GM21825 (cell line): ENCODE data around the gene FOXK2.
"Not testable (repeated sequence)": the region's sequence is repeated elsewhere in the genome, so short reads cannot be mapped to it uniquely, and the experiment has no call there.

Source experiments
- ATAC-seq: cut with Tn5 transposase; IDR thresholded peaks from one replicate; pipeline ENCODE4 v1.9.1; 2021; ENCODE audit warnings: mild to moderate bottlenecking, moderate library complexity; ENCODE audit not compliant: unreplicated experiment

Gene FOXK2

DNA sequence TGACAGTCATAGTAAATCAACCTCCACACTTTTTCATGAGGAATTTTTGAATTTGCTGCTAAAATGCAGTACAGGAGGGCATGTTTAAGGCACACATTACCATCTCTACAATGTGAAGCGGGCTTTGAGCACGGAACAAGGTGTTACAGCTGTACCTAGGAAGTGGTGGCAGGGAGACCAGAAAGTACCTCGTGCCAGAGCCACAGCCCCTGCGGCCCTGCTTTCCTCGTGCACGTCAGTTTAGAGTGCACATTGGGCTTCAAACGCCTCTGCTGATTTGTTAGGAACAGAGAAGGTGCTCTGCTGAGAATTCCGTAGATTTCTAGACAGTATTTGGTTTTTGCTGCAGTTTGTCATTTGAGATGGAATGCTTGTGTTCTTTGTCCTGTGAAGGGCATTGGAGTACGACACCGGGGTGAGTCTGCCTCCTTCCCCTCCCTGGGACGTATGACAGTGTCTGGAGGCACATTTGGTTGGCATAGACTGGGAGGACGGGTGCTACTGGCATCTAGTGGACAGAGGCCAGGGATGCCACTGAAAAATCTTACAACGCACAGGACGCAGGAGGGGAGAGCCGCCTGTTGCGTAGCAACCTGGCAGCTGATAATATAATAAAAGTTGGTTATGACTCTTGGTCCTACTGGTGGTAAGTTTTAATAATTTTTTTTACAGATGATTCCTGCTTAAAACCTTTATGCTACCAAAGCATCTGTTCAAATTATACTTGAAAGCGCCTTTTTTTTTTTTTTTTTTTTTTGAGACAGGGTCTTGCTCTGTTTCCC lies 9.1 kb downstream of the FOXK2 start:
- no peak for ATAC-seq

DNA sequence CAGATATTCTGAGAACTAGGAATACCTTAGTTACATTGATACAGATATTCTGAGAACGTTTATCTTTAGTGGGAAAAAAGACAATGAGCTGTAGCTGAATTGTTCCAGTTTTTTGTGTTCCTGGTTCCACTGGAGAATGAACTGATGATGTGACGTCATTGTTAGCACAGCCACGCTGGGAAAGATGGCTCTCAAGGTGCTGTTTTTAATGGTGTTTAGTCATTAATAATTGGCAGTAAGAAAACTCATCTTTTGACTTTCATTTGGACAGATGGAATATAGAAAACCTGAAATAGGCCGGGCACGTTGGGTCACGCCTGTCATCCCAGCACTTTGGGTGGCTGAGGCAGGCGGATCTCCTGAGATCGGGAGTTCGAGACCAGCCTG lies 10.4 kb downstream of the FOXK2 start:
- no peak for ATAC-seq

DNA sequence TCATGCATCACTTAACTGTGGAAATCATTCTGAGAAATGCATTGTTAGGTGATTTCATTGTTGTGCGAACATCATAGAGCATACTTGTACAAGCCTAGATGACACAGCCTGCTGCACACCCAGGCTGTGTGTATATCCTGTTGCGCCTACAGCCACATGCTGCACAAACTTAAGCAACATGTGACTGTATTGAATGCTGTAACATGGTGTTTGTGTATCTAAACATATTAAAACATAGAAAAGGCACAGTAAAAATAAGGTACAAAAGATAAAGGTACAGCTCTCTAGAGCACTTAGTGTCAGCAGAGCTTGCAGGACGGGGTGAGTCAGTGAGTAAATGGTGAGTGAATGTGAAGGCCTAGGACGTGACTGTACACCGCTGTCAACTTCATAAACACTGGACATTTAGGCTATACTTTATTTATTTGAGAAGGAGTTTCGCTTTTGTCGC lies 11.9 kb downstream of the FOXK2 start:
- ATAC-seq = no peak

DNA sequence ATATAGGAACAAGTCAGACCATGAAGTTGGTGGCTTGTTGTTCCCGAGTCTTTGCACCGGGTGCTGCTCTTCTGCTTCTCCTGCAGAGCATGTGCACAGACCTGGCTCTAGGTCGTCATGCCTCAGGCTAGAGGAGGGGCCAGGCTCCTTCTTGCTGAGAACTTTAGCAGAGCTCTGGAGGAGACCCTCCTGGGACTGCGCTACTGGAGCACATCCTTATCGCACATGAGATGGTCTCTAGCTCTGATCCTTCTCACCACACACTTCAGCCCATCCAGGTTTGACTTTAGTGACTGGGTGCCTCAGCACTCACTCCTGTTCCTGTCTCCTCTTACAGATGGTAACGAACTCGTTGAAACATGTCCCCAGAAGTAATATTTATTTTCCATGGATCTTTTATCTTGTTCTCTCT lies 14.9 kb downstream of the FOXK2 start:
- ATAC-seq = no peak

DNA sequence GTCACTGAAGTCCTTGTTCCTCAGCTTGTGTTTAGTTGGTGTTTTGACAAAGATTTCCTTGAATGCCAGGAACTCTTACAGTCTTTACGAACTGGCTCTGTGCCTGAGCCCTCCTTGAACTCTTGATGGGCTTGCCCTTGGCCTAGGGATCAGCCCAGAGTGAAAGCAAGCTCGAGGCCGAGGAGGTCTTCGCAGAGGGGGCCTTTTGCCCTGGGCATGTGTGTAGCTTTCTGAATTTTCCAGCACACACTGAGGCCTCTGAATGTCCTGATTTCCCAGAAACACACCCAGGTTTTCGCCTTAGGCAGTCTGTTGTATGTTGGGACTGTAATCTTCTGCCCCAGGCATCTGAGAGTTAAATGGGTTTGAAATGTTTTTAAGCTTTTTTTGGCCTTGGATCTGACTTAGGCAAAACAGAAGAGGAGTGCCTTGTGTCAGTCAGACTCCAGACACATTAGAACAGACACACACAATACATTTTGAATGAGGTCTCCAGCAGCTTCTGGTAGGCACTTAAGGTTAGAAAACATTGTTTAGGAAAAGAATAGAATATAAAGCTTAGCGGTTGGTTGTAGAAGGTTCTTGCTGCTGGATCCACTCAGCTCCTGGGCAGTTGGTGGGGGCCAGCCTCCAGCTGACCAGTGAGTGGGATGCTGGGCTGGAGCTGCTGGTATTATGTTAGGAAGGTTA lies 17.1 kb downstream of the FOXK2 start:
- ATAC-seq = no peak

DNA sequence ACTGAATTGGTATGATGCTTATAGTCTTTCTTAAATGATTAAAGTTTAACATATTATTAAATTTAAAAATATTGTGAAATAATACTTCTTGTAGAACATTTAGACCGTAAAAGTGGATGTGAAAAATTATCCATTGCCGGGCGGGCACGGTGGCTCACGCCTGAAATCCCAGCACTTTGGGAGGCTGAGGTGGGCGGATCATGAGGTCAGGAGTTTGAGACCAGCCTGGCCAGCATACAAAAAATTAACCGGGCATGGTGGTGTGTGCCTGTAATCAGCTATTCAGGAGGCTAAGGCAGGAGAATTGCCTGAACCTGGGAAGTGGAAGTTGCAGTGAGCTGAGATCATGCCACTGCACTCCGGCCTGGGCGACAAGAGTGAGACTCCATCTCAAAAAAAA lies 17.7 kb downstream of the FOXK2 start:
- not testable (repeated sequence) for ATAC-seq

DNA sequence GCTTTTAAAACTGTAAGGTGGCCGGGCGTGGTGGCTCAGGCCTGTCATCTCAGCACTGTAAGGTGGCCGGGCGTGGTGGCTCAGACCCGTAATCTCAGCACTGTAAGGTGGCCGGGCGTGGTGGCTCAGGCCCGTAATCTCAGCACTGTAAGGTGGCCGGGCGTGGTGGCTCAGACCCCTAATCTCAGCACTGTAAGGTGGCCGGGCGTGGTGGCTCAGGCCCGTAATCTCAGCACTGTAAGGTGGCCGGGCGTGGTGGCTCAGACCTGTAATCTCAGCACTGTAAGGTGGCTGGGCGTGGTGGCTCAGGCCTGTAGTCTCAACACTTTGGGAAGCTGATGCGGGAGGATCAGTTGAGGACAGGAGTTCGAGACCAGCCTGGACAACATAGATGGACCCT lies 19.5 kb downstream of the FOXK2 start:
- not testable (repeated sequence) for ATAC-seq

DNA sequence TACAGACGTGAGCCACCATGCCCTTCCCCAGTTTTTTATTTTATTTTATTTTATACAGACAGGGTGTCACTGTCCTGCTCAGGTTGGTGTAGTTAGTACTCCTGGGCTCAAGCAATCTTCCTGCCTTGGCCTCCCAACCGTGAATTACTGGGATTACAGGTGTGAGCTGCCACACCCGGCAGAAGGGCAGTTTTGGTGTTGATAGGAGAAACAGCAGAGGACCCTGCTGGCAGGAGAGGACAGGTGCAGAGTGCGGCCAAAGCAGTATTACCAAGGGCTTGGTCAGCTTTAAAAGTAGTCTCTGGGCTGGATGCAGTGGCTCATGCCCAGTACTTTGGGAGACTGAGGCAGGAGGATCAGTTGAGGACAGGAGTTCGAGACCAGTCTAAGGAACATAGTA lies 22.9 kb downstream of the FOXK2 start:
- ATAC-seq = no peak

DNA sequence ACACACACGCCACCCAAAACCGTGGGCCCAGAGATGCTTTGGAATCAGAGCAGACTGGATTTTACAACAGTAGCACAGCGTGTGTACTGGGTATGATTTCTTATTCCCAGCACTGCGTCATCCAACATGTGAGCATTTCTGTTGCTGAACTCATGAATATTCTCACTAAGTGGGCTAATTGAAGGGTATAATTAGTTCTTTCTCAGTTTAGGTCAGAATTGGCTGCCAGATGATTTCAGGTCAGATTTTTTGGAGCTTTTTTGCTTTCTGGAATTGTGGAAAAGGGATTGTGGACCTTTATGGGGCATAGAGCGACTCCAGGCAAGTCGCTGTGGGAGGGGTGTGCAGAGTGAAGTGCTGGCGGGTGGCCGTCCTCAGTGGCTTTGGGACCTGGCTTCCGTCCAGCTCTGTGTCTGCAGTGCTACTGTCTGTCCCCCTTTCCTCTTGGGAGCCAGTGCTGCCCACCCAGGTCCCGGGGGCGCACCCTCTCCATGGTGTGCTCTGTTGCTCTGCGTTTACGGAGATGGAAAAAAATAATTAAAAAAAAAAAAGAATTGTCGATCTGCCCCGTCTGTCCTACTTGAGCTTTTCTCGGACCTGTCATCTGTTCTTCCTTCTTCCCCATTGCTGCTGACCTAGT lies 25.0 kb downstream of the FOXK2 start:
- no peak for ATAC-seq

DNA sequence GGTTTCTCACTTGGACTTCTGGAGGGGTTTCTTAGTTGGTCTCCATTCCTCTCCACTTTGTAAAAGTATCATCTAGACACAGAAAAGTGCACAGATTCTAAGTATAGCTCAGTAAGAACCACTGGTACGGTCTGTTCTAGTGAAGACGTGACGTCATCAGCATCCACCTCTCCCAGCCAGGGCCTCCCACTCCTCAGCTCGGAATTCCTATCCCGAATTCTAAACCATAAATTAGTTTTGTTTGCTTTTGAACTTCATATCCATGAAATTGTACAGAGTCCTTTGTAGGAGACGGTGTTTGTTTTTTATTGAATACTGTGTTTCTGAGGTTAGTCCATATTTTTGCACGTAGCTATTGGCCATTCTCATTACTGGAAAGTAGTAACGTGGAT lies 25.5 kb downstream of the FOXK2 start:
- no peak for ATAC-seq

DNA sequence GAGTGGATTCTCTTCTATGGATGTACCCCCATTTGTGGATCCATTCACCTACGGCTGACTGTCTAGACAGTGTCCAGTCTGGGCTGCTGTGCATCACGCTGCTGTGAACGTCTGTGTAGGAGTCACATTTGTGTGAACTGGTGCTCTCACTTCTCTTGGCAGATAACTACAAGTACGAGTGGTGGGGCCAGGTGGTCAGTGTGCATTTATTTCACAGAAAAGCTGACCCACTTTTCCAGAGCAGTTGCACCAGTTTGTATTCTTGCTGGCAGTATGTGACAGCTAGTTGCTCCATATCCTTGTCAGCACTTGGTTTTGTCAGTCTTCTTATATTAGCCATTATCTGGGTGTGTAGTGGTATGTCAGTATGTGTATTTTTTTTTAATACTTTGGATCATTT lies 28.4 kb downstream of the FOXK2 start:
- no peak for ATAC-seq

DNA sequence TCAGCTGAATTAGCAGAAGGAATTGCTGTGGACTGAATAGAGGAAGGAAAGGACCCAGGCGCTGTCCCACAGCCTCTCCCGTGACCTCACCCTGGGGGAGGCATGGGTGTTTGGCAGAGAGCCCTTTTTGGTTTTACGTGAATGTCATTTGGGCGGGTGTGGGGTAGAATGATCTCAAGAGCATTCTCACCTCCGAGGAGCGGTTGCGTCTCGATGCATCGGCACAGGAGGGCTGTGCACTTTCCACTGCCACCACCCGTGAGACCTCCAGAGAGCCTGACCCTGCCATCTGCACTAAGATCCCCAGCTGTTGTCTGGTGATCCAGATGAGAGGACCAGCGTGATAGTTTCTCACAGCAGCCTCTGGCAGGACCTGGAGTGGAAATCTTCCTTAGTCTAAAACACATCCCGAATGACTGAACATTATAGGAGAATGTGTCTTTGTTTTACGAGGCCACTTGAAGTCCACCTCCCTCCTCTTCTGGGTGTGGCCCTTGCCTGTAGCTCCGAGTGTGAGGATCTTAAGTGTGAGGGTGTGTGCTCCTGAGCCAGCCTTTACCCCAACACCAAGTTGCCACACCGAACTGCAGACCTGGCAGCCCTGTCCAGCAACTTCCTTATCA lies 29.3 kb downstream of the FOXK2 start:
- ATAC-seq = no peak

DNA sequence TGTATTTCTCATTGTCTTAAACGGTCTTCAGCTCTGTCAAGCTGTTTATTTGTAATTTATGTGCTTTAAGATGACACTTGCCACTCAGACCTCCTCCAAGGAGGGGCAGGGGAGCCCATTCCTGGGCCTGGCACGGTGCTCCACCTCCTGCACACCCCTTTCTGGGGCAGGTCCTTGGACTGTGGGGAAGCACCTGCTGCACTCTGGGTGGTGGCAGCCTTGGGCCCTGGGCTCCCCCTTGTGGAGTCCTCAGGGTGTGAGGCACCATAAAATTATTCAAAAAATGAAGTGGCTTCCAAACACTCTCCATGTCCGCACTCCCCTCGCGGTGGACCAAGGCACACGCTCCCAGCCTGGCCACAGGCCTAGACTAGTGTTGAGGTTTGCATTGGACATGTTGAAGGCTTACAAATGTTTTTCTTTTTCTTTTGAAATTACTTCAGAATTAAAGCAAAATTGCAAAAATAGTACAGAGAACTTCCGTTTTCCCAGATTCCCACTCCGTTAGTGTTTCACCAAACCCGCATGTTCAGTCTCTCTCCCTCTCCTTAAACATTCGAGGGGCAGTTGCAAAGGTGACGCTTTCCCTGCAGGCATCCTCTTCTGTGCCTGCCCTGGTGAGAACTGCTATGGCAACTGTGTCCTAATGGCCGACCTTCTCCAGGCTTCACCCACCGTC lies 32.4 kb downstream of the FOXK2 start:
- peak; percentile 74 for ATAC-seq

DNA sequence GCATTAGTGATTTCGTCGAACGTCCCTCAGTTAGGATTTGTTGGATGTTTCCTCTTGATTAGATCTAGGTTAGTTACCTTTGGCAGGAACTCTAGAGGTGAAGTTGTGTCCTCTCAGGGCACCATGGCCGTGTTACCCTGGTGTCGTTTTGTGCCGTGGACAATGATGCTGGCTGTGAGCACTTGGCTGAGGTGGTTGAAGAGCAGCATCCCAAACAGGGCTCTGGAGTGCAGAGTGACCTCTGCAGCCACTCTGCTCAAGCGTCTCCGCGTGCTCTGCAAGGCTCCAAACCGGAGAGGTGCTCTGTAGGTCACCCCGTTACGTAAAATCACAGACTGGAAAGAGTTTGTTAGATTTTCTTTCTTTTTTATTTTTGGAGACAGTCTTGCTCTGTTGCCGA lies 33.0 kb downstream of the FOXK2 start:
- ATAC-seq = no peak

DNA sequence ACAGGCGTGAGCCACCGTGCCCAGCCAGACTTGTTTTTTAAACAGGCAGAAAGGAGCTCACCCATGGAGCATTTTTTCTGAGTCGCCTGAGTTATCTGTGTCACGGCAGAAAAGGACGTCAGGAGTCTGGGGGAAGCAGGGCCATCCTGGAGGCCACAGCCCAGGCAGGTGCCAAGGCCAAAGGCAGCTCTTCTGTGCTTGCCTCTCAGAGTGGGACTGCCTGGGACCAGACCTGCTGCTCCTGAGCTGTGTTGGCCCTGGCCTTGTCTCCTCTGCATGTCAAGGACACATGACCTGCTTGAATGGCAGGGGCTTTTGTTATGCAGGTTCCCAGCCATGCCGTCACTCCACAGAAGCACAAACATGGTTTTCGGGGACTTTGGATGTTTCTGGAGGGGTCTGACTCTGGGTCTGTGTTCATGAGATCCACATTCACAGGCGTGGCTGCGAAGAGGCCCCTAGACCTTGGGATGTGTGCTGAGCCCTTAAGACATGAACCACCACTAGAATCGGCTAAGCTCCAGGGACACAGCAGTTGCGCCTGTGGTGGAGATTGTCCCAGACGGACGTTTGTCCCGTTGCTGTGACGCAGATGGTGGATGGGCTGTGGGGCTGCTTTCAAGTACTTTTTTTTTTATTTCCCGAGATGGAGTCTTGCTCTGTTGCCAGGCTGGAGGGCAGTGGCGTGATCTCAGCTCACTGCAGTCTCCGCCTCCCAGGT lies 33.8 kb downstream of the FOXK2 start:
- ATAC-seq = no peak

DNA sequence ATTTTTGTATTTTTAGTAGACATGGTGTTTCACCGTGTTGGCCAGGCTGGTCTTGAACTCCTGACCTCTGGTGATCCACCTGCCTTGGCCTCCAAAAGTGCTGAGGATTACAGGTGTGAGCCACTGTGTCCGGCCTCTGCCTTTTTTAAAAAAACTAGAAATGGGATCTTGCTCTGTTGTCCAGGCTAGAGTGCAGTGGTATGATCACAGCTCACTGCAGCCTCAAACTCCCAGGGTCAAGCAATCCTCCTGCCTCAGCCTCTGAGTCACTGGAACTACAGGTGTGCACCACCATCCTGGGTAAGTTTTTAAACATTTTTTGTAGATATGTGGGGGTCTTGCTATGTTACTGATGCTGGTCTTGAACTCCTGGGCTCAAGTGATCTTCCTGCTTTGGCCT lies 38.0 kb downstream of the FOXK2 start:
- not testable (repeated sequence) for ATAC-seq

DNA sequence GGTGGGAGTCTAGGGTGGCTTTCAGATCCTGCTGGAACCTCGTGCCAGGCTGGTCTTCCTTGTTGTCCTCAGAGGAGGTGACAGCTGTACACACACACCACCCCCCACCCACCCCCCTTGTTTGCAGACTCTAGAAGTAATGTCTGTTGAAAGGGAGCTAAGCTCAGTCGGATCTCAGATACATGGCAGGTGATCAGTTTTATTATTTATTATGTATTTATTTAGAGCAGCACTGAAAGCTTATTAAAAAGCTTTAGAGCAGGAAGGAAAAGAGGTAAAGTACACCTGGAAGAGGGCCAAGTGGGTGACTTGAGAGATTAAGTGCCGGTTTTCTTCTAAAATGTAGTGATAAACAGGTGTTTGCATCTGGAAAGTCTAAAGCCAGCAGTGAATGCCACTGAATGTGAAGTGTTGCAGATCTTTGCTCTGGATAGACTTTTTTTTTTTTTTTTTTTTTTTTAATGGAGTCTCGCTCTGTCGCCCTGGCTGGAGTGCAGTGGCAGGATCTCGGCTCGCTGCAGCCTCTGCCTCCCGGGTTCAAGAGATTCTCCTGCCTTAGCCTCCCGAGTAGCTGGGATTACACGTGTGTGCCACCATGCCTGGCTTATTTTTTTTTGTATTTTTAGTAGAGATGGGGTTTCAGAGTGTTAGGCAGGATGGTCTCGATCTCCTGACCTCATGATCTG lies 40.2 kb downstream of the FOXK2 start:
- no peak for ATAC-seq

DNA sequence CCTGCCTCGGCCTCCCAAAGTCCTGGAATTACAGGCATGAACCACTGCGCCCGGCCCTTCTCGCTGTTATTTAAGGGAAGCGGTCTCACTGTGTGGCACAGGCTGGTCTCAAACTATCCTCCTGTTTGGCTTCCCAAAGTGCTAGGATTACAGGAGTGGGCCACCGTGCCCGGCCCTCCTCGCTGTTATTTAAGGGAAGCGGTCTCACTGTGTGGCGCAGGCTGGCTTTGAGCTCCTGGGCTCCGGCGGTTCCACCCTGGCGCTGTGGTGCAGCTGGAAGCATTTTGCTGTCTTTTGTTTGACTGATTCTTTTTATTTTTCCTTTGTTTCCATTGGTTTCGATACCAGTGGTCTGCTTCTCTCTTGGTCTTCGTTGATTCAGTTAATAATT lies 40.7 kb downstream of the FOXK2 start:
- ATAC-seq = no peak

DNA sequence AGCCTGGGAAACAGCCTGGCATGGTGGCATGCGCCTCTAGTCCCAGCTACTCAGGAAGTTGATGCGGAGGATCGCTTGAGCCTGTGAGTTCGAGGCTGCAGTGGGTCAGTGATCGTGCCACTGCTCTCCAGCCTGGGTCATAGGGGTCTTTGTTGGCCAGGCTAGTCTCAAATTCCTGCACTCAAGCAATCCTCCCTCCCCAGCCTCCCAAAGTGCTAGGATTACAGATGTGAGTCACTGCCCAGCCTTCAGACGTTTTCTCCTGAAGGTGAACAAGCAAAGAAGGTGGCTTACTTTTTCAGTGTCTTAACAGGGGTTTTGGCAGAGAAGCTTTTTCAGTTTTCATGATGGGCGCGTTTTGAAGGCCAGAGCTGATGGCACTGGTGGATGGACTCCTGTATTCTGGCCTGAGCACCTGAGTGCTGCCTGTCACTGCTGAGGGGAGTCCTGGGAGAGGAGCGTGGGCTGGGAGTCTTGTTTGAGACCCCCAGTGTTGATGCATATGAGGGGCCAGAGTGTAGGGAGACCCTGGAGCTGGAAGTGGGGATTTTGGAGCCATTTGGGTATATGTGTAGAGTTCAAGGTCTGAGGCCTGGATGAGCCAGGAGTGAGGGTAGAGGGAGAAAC lies 41.4 kb downstream of the FOXK2 start:
- ATAC-seq = no peak
